OCI-LY1 (cell line): ENCODE data around the gene CLCA2.

Experiments
- H2AFZ ChIP-seq: fragments of 200-600 bp; sonication (generic), shearing (Covaris generic); 2 replicates; pipeline ENCODE4 v1.6.0; 2014; ENCODE audit warnings: antibody characterized with exemption, mild to moderate bottlenecking, low read length
- H3F3A ChIP-seq: fragments of 200-600 bp; sonication (generic), shearing (Covaris generic); 2 replicates; pipeline ENCODE4 v1.6.0; 2014; ENCODE audit warnings: mild to moderate bottlenecking, antibody characterized with exemption, low read length, moderate library complexity; ENCODE audit not compliant: insufficient read depth
- H3K27ac ChIP-seq: fragments of 200-600 bp; sonication (generic); 2 replicates; pipeline ENCODE4 v1.5.1; 2014; ENCODE audit warnings: low read length, mixed run types, mild to moderate bottlenecking, low read depth; ENCODE audit not compliant: poor library complexity, severe bottlenecking
- H3K27me3 ChIP-seq: fragments of 200-600 bp; sonication (generic); 2 replicates; pipeline ENCODE4 v1.6.0; 2014; ENCODE audit warnings: antibody characterized with exemption, mild to moderate bottlenecking, low read length, moderate library complexity; ENCODE audit not compliant: insufficient read depth
- H3K36me3 ChIP-seq: fragments of 200-600 bp; sonication (generic); 2 replicates; pipeline ENCODE4 v1.6.1; 2014; ENCODE audit warnings: mild to moderate bottlenecking, antibody characterized with exemption, low read length, moderate library complexity, mixed read lengths; ENCODE audit not compliant: insufficient read depth
- H3K4me1 ChIP-seq: fragments of 200-600 bp; sonication (generic); 2 replicates; pipeline ENCODE4 v1.5.1; 2014; ENCODE audit warnings: mild to moderate bottlenecking, low read length, moderate library complexity; ENCODE audit not compliant: insufficient read depth, severe bottlenecking
- H3K4me2 ChIP-seq: fragments of 200-600 bp; sonication (generic), shearing (Covaris generic); 2 replicates; pipeline ENCODE4 v1.6.1; 2014; ENCODE audit warnings: low read length
- H3K4me3 ChIP-seq: fragments of 200-600 bp; sonication (generic); 2 replicates; pipeline ENCODE4 v1.5.1; 2014; ENCODE audit warnings: low read length, low read depth, mild to moderate bottlenecking, mixed read lengths; ENCODE audit not compliant: poor library complexity, severe bottlenecking
- H3K79me2 ChIP-seq: fragments of 200-600 bp; shearing (Covaris generic); 2 replicates; pipeline ENCODE4 v1.6.1; 2016; ENCODE audit warnings: mixed run types, low read length, mixed read lengths; ENCODE audit not compliant: insufficient read depth
- H3K9ac ChIP-seq: fragments of 200-600 bp; sonication (generic), shearing (Covaris generic); 2 replicates; pipeline ENCODE4 v1.6.1; 2014; ENCODE audit warnings: mild to moderate bottlenecking, low read length, mixed read lengths
- H3K9me2 ChIP-seq: fragments of 200-600 bp; sonication (generic), shearing (Covaris generic); 2 replicates; pipeline ENCODE4 v1.6.1; 2014; ENCODE audit warnings: low read depth, mild to moderate bottlenecking, low read length, mixed read lengths
- H3K9me3 ChIP-seq: fragments of 200-600 bp; shearing (Covaris generic); 2 replicates; pipeline ENCODE4 v1.6.1; 2014; ENCODE audit warnings: low read length, mixed read lengths
- H4K20me1 ChIP-seq: fragments of 200-600 bp; sonication (generic), shearing (Covaris generic); 2 replicates; pipeline ENCODE4 v1.6.0; 2016; ENCODE audit warnings: mild to moderate bottlenecking, low read length; ENCODE audit not compliant: insufficient read depth
- EZH2 ChIP-seq: fragments of 200-600 bp; sonication (generic), shearing (Covaris generic); IDR thresholded peaks from 2 replicates; pipeline ENCODE4 v1.8.0; 2017; ENCODE audit warnings: borderline replicate concordance, mixed run types, mild to moderate bottlenecking, antibody characterized with exemption, low read length, moderate library complexity, mixed read lengths
- TF ChIP-seq, protein P1 (sequence below): fragments of 200-600 bp; sonication (generic), shearing (Covaris generic); IDR thresholded peaks from 2 replicates; pipeline ENCODE4 v1.5.1; 2017; ENCODE audit warnings: mild to moderate bottlenecking, antibody characterized with exemption, low read length, moderate library complexity, mixed read lengths

The CLCA2 gene

GRCh38 chr1:86455073-86455472, 31.1 kb downstream of the CLCA2 start:
- Histone ChIP-seq H3K27ac (no peak overlapping the region), H3K9ac (no peak overlapping the region), H3K4me3 (no peak overlapping the region), H3K36me3 (no peaks in the 10 kb centered on the region), H3K9me3 (no peaks in the 10 kb centered on the region), H3K9me2 (no peaks in the 10 kb centered on the region), H2AFZ (no peak overlapping the region), H3K4me2 (no peak overlapping the region), H3F3A (no peaks in the 10 kb centered on the region), H3K4me1 (no peaks in the 10 kb centered on the region), H4K20me1 (no peaks in the 10 kb centered on the region), H3K79me2 (no peaks in the 10 kb centered on the region), H3K27me3 (no peaks in the 10 kb centered on the region)
- TF ChIP-seq EZH2: no peak
- TF ChIP-seq, protein P1, sequence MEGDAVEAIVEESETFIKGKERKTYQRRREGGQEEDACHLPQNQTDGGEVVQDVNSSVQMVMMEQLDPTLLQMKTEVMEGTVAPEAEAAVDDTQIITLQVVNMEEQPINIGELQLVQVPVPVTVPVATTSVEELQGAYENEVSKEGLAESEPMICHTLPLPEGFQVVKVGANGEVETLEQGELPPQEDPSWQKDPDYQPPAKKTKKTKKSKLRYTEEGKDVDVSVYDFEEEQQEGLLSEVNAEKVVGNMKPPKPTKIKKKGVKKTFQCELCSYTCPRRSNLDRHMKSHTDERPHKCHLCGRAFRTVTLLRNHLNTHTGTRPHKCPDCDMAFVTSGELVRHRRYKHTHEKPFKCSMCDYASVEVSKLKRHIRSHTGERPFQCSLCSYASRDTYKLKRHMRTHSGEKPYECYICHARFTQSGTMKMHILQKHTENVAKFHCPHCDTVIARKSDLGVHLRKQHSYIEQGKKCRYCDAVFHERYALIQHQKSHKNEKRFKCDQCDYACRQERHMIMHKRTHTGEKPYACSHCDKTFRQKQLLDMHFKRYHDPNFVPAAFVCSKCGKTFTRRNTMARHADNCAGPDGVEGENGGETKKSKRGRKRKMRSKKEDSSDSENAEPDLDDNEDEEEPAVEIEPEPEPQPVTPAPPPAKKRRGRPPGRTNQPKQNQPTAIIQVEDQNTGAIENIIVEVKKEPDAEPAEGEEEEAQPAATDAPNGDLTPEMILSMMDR: no peak

GRCh38 chr1:86460998-86461397, 37.0 kb downstream of the CLCA2 start:
- TF ChIP-seq EZH2: no peak
- TF ChIP-seq, protein P1: no peak
- H3K4me1 ChIP-seq: no peaks in the 10 kb centered on the region
- no peaks in the 10 kb centered on the region for H3K9me2 ChIP-seq
- H2AFZ ChIP-seq: no peak overlapping the region
- no peaks in the 10 kb centered on the region for H3F3A ChIP-seq
- H3K36me3 ChIP-seq: no peaks in the 10 kb centered on the region
- H3K27me3 ChIP-seq: no peaks in the 10 kb centered on the region
- no peak overlapping the region for H3K9ac ChIP-seq
- H4K20me1 ChIP-seq: no peaks in the 10 kb centered on the region
- no peak overlapping the region for H3K27ac ChIP-seq
- no peak overlapping the region for H3K4me3 ChIP-seq
- H3K79me2 ChIP-seq: no peaks in the 10 kb centered on the region
- H3K9me3 ChIP-seq: no peaks in the 10 kb centered on the region
- no peak overlapping the region for H3K4me2 ChIP-seq

GRCh38 chr1:86461482-86461881, 37.5 kb downstream of the CLCA2 start:
- Histone ChIP-seq H3K4me1 (no peaks in the 10 kb centered on the region), H3K4me3 (no peak overlapping the region)
- TF ChIP-seq, protein P1: no peak
- TF ChIP-seq EZH2: no peak

More at GRCh38 chr1:86461482-86461881, 37.5 kb downstream of the CLCA2 start:
- H3K27ac ChIP-seq: no peak overlapping the region
- H3F3A ChIP-seq: no peaks in the 10 kb centered on the region
- no peaks in the 10 kb centered on the region for H3K36me3 ChIP-seq
- H3K79me2 ChIP-seq: no peaks in the 10 kb centered on the region
- no peaks in the 10 kb centered on the region for H3K27me3 ChIP-seq
- H3K9me2 ChIP-seq: no peaks in the 10 kb centered on the region
- H3K9me3 ChIP-seq: no peaks in the 10 kb centered on the region
- H4K20me1 ChIP-seq: no peaks in the 10 kb centered on the region
- no peak overlapping the region for H3K4me2 ChIP-seq
- no peak overlapping the region for H3K9ac ChIP-seq
- no peak overlapping the region for H2AFZ ChIP-seq
